ENCODE data around the gene IL1B.
"Not testable (repeated sequence)": the region's sequence is repeated elsewhere in the genome, so short reads cannot be mapped to it uniquely, and the experiment has no call there.

The IL1B gene

DNA sequence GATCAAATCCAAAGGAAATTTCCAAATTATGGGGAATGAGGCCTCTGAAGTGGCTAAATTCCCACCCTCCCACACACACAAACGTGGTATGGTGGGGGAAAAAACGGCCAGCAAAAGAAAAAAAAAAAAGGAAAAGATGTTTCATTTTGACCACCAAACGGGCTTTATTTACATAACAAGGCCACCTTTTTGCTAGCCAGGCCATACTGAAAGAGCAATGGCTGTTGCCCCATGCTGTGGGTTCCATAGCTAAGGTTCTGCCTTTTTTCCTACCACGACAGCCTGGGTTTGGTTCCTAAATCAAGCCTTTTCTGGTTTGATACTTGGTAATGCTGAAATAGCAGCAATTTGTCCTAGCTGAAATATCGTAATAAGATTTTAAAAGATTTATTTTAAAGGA lies 14.0 kb upstream of the IL1B start:
- no peak for DNase-seq (ENCODE audit: low spot score)

DNA sequence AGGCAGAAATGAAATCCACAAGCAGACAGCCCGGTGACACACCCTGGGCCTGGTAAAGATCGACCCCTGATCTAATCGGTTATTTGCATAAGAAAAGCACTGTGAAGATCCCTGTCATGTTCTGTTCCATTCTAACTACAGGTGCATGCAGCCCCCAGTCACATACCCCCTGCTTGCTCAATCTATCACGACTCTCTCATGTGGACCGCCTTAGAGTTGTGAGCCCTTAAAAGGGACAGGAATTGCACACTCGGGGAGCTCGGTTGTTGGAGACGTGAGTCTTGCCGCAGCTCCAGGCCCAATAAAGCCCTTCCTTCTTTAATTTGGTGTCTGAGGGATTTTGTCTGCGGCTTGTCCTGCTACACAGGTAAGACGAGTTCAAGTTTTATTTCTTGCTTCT lies 13.4 kb upstream of the IL1B start:
- DNase-seq (ENCODE audit: low spot score), result no peak

DNA sequence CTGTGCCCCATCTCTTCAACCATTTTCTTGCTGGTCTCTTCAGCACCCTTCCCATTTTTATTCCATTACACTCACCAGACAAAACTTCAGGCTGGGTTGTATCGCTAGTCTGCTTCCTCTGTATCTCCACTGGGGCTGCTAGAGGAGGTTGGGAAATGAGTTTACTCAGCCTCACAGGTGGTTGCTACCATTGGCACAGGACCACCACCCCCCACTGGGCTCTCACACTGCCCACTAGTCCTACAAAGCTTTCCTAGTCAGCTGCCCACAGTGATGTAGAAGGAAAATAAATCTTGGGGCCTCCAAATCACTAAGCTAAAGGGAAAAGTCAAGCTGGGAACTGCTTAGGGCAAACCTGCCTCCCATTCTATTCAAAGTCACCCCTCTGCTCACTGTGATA lies 12.3 kb upstream of the IL1B start:
- DNase-seq (ENCODE audit: low spot score), result no peak

DNA sequence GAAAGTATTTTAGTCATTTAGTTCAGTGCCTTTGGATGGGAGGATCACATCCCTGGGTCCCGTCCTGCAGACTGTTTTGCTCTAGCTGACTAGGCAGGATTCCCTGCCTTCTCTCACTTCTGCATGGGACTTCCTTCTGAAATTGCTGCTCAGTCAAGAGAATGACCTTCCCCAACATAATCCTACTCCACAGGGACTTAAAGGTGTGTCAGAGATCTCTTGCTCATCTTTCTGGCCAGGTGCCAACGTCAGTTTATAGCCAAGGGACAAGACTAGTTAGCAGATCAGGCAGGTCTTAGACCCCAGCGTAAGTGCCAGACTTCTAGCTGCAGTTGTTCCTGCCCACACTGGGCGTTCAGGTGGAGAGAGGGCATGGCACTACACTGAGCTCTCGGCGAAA lies 9.5 kb upstream of the IL1B start:
- no peak for DNase-seq (ENCODE audit: low spot score)

DNA sequence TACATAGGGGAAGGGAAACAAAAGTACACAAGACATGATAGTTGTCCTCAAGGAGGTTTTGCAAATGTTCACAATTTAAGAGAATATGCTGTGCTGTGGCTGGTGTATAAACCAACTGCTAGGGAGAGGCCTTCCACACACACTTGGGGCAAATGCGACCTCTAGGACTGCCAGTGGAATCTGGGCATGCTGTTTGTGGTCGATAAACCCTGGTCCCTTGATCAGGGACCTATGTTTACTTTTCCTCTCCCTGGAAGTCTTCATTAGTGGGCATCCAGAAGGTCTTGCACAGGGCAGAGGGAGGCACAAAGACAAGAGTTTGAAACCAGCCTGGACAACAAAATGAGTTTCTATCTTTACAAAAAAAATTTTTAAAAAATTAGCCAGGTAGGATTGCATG lies 7.3 kb upstream of the IL1B start:
- no peak for DNase-seq (ENCODE audit: low spot score)

DNA sequence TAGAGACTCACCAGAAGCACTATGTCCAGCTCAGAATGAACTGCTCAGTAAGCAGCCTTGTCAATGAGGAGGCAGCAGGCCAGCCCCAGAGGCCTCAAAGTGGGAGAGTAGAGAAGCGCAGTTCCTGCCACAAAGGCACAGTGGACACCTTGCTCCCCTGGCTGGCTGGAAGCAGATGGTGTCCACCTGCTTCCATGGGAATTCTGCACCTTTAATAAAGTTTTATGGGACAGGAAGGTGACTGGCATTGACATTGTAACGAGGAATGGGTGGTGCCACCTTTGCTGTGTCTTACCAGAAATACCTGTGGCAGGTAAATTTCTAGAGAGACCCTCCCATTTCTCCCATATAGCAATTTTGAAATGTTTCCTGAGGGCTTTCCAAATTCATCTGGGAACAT lies 6.7 kb upstream of the IL1B start:
- no peak for DNase-seq (ENCODE audit: low spot score)

DNA sequence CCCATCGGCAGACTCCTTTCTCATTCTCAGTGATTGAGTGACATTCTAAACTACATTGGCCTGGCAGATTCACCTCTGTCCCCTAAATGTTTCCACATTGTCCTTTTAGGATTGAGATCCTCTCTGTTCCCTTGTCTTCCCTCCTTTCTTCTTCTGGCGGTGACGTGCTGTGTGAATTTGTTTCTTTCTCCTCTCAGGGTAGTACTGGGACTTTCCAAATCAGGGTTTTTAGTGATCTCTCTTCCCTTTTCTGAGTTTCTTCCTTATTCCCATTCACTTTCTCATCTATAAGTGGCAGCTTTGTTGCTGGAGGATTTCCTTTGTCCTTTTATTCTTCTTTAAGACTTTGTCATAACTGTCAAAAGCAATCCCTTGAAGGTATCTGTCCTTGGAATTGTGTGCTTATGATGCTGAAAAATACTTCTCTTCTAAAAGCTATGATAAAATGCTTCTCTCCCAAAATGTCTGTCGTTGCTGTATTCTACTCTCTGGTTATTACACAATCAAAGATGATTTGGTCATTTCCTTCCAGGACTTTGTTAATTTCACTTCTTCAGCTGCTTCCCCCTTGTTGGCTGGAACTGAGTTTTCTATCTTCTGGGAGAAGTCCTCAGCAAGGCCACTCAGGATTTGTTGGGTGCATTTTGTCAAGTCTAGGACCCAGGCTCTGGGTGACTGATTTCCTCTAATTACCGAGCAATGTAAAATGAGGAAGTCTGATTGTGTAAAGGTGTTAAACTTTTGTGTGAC lies 4.9 kb upstream of the IL1B start:
- peak; percentile 30 for DNase-seq (ENCODE audit: low spot score)

DNA sequence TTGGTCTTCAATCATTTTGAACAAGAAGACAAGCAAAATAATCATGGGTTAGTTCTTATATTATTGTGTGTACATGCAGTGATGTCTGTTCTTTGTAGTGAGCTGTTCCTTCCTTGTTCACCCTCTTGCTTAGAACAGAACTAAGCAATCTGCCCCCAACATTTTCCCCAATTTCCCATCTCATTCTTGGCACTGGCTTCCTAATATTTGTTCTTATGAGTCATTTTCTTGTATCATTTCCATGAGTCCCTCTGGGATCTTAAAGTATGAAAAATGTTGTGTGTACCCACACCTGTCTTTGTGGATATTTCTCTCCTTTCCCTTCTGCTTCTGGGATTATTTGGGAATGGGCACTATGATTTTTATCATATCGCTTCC lies 3.5 kb upstream of the IL1B start:
- DNase-seq (ENCODE audit: low spot score), result no peak

DNA sequence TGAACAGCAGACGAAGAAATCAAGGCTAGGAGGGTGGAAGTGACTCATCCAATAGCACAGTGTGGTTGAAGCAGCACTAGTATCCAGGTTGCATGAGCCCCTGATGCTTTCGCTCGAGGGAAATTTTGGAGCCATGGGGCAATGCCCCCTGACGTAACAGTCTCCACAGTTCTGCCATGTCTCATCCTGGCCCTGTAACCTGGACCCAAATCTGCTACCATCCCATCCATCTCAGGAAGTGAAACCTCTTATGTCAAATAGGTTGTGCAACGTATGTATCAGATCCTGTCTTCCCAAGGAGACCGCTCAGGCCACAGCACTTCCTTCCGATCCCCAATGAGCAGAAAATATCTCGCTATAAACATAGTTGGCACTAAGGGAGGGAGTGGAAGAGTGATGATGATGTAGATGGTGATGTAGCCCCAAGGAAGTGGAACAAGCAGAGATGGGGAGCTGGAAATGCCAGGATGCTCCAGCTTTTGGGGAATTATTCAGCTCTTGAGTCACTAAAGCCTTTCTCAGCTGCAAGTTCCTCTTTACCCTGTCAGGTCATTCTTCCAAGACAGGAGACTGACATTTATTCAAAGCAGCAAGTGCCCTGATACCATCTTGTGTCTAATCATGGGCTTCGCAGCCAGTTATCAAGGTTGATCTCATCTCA lies 3.0 kb upstream of the IL1B start:
- DNase-seq (ENCODE audit: low spot score), result peak; percentile 41

DNA sequence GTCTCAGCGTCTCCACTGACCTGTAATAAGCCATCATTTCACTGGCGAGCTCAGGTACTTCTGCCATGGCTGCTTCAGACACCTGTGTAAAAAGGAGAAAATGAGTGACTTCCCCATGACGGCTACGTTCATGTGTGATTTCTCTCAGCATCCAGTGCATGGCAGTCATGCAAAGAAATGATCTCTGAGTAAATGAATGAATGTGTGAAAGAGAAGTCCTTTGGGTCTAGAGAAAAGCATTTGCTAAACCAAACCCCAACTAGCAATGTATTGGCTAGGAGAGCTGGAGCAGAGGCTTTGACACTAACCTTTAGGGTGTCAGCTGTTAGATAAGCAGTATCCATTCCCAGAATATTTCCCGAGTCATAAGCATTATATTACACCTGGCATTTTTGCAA lies 417 bp downstream of the IL1B start:
- DNase-seq (ENCODE audit: low spot score), result no peak

DNA sequence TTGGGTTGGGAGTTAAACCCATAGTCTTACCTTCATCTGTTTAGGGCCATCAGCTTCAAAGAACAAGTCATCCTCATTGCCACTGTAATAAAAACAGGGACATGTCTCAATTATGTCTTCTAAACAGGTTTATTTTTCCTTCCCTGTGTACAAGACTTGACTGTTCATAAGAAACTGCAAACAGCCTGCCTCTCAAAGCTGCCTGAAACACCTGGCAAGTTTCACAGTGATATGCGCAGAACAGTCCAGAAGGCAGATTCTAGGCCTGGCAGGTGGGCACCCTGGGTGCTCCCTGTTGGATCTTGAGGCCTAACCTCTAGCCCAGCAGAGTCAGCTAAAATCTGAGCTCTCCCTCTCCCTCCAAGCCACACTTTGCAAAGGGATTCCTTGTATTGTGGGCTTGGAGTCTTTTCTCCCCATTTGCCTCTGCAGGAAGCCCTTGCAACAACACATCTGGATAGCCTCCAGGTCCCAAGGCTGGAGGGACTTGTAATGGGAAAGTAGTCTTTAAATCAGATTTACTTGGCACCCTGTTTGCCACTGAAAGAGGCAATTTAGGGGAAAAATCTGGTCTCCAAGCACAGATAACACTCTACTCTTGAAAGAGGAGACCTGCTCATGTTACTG lies 930 bp downstream of the IL1B start:
- DNase-seq (ENCODE audit: low spot score), result no peak

DNA sequence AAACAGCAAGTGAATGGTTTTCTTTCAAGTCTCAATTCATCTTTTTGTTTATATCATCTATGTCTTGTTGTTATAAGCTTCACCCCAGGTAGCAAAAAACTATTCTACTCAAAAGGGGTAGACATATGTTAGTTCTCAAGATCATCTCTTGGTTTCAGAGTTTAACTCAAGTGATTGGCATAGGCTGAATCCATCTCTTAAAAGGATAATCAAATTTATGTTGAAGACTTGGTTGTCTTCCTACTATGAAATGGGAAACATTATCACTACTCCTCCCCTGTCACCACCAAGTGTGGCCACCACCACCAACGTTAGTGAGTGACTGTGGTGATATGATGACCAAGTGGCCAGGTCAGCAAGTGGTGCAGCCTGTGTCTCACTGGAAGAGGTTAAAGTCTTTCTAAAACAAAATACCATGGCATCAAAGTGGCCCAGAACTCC lies 1.5 kb downstream of the IL1B start:
- no peak for DNase-seq (ENCODE audit: low spot score)

DNA sequence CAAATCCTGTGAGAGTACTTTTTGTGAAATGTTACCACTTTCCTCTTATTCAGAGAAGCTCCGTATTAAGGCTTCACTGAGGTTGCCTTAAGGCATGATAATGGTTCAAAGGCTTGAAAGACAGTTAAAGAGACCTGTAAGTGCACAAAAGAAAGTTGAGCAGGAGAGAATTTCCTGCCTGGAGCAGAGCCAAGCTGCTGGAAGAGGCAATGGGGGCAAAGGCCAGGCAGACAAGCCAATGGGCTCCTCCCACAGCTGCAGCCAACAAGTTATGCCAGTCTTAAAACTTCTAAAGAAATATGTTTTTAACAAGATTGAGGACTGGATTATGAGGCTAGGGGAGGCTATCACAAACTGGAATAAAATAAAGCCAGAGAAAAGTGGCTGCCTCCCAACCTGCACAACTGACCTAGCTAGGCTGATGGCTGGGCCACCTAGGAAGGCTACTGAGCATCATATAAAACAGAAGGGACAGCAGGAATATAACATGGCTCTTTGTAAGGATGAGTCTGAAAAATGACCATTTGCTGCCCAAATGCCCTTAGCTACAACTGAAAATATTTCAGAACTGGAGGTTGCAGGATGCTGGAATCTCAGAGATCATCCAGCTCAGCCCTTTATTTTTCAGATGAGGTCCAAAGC lies 2.1 kb downstream of the IL1B start:
- no peak for DNase-seq (ENCODE audit: low spot score)

DNA sequence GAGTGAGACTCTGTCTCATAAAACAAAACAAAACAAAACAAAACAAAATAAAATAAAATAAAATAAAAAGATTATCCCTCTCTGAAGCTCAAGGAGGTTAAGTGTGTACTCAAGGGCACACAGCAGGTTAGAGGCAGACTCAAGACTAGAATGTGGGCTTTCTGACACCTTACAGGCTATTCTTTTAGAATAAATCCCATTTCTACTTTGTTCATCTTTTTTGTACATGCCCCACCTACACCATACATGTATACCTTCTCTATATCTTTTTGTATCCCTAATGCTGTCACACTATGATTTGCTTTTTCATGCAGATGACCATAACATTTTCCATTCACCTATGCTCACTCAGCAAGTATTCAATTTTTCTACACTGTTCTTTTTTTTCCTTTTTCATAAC lies 2.6 kb downstream of the IL1B start:
- no peak for DNase-seq (ENCODE audit: low spot score)

DNA sequence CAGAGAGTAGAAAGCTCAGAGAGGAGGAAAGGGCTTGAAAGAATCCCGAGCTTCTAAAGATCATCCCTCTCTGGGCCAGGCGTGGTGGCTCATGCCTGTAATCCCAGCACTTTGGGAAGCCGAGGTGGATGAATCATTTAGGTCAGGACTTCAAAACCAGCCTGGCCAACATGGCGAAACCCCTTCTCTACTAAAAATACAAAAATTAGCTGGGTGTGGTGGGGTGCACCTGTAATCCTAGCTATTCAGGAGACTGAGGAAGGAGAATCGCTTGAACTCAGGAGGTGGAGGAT lies 3.0 kb downstream of the IL1B start:
- not testable (repeated sequence) for DNase-seq (ENCODE audit: low spot score)

DNA sequence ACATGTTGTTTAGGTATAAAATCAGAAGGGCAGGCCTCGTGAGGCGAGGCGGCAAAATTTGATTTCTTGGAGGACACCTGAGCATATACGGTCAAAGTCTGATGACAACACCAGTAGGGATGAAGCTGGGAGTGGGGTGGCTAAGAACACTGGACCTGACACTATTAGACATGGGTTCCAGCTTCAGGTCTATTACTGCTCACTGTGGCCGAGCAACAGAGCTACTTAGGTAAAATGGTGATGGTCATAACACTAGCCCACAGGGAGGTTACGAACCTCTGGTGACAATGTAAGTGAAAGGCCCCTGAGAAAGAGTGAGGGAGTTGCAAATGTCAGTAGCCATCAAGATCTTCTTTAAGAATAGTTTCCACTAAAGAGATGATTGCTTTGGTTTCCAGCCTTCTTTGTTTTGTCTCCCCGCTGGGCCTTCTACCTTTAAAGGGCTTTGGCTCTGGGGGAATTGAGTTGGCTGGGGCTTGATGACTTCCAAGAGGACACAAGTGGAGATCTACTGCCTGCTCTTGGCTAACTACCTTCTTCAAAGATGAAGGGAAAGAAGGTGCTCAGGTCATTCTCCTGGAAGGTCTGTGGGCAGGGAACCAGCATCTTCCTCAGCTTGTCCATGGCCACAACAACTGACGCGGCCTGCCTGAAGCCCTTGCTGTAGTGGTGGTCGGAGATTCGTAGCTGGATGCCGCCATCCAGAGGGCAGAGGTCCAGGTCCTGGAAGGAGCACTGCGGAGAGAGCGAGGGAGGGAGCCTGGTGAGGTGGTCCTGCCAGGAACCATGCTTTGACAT lies 3.5 kb downstream of the IL1B start:
- no peak for DNase-seq (ENCODE audit: low spot score)

DNA sequence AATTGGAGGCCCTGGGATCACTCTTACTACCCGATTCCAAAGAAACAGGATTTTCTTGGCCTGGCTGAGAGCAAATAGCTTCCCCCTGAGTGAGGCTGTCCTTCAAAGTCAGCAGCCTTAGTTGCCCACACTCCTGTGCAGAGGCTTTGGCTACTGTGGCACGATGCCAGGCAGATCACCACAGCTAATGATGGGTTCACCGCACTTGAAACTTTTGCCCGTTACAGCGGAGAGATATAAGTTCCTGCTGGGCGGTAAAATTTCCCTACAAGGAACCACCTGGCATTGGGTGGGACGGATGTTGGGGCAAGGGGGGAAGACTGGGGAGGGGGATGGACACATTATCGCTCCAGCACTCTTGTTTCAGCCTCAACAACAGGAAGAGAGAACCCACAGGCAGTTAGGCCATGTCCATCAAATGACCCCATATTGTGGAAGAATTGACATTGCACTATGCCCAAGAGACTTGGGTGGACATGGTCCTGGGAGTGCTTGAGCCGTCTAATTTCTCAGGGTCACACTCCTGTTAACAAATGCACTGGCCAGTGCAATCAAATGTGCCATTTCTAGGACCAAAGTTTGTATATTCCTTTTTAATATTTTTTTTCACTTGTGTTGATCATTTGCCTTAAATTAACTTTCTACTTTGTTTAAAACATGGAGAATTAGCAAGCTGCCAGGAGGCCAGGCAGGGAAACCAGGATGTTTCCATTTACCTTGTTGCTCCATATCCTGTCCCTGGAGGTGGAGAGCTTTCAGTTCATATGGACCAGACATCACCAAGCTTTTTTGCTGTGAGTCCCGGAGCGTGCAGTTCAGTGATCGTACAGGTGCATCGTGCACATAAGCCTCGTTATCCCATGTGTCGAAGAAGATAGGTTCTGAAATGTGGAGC lies 4.4 kb downstream of the IL1B start:
- no peak for DNase-seq (ENCODE audit: low spot score)

DNA sequence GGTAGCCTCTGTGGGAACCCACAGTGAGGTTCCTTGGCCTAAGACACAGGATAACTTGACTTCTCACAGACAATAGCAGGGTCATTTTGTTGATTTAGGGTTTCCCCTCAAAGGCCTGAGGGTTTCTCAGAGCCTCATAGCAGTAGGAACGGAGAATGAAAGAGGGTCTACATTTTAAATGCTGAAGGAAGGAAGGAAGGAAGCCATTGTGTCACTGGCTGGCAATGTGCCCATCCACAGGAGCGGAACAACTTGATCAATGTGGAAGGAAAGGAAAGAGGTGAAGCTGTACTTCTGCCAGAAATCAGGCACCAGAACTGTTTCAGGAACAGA lies 5.1 kb downstream of the IL1B start:
- DNase-seq (ENCODE audit: low spot score), result no peak

DNA sequence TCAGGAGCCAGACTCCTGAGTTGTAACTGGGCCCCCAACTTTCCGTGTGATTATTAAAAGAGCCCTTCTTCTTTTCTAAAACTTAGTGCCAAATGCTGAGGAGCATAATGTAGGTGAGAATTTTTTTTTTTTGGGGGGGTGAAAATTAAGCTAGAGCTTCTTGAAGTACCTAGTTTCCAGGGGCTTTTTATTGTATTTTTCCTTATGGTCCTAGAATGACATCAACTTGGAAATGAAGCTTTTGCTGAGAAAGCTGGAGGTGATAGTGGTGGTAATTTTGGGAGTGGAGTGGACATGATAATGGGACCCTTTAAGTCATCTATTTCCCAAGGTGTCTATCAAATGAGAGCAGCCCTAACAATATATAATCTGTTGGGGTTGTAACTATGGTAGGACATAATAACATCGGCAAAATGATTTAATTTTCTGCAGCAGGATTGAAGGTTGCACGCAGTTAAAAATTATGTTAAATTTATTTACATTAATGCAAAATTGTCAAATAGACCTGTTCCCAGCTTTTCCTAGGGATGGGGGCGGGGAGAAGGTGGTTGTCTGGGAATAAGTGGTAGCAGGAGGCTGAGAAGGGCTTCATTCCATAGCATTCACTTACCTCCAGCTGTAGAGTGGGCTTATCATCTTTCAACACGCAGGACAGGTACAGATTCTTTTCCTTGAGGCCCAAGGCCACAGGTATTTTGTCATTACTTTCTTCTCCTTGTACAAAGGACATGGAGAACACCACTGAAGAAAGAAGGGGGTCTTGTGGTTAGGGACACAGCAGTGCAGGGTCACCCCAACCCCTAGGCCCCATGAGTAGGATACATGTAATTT lies 5.7 kb downstream of the IL1B start:
- no peak for DNase-seq (ENCODE audit: low spot score)

DNA sequence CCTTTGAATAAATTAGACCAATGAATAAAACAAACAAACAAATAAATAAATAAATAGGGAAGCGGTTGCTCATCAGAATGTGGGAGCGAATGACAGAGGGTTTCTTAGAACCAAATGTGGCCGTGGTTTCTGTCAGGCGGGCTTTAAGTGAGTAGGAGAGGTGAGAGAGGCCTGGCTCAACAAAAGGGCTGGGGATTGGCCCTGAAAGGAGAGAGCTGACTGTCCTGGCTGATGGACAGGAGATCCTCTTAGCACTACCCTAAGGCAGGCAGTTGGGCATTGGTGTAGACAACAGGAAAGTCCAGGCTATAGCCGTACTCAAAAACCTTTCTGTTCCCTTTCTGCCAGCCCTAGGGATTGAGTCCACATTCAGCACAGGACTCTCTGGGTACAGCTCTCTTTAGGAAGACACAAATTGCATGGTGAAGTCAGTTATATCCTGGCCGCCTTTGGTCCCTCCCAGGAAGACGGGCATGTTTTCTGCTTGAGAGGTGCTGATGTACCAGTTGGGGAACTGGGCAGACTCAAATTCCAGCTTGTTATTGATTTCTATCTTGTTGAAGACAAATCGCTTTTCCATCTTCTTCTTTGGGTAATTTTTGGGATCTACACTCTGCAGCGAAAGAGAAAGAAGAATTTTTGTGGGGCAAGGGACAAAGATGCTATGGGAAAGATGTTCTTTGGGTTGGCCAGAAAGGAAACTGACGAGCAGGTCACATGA lies 6.5 kb downstream of the IL1B start:
- no peak for DNase-seq (ENCODE audit: low spot score)
